ENCODE measurements around the gene DRAXIN. TPM values are rescaled to one million over a fixed set of nuclear protein-coding genes. Genes with fewer than 3 reads are reported as not detected.

DRAXIN gene
- total RNA-seq, 2 donors from 2014 or later = 0.05 to 0.51 TPM

- DNase-seq (ENCODE audit: low spot score) = no peak
- Histone ChIP-seq H3K9me3 (no peaks in the 10 kb centered on the region), H3K27ac (peak overlapping the region in 1 of 2 donors; percentile 92), H3K4me3 (no peak overlapping the region), H3K27me3 (replicated peaks; ENCODE audit: insufficient read depth) (no peaks in the 10 kb centered on the region), H3K4me1 (replicated peaks) (peaks cover 20% of the 10 kb centered on the region), H3K36me3 (no peaks in the 10 kb centered on the region)
- WGBS = 68% methylated on average over 26 of the region's 26 CpGs
- intact Hi-C loops (cut with DNase I) = no loop called here
- no peak for TF ChIP-seq POLR2A (IDR thresholded peaks at IDR 0.05)
- TF ChIP-seq, protein P1, sequence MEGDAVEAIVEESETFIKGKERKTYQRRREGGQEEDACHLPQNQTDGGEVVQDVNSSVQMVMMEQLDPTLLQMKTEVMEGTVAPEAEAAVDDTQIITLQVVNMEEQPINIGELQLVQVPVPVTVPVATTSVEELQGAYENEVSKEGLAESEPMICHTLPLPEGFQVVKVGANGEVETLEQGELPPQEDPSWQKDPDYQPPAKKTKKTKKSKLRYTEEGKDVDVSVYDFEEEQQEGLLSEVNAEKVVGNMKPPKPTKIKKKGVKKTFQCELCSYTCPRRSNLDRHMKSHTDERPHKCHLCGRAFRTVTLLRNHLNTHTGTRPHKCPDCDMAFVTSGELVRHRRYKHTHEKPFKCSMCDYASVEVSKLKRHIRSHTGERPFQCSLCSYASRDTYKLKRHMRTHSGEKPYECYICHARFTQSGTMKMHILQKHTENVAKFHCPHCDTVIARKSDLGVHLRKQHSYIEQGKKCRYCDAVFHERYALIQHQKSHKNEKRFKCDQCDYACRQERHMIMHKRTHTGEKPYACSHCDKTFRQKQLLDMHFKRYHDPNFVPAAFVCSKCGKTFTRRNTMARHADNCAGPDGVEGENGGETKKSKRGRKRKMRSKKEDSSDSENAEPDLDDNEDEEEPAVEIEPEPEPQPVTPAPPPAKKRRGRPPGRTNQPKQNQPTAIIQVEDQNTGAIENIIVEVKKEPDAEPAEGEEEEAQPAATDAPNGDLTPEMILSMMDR (IDR thresholded peaks at IDR 0.05) = no peak
- TF ChIP-seq POLR2AphosphoS5 (IDR thresholded peaks at IDR 0.05) = no peak
Measured at GRCh38 chr1:11729498-11730428, 38.3 kb downstream of the DRAXIN start.

GRCh38 chr1:11730429-11730891, 39.0 kb downstream of the DRAXIN start:
- no peaks in the 10 kb centered on the region for H3K27me3 ChIP-seq (replicated peaks; ENCODE audit: insufficient read depth)
- H3K4me3 ChIP-seq = no peak overlapping the region
- DNase-seq (ENCODE audit: low spot score) = peak; percentile 44
- intact Hi-C loops (cut with DNase I) = no loop called here
- TF ChIP-seq POLR2AphosphoS5 (IDR thresholded peaks at IDR 0.05) (peak; percentile 48), POLR2A (IDR thresholded peaks at IDR 0.05) (no peak)
- H3K4me1 ChIP-seq (replicated peaks) = peaks cover 20% of the 10 kb centered on the region
- H3K36me3 ChIP-seq = no peaks in the 10 kb centered on the region
- no peaks in the 10 kb centered on the region for H3K9me3 ChIP-seq
- WGBS = 20% methylated on average over 5 of the region's 5 CpGs
- H3K27ac ChIP-seq = peak overlapping the region; percentile 90 to 92

- TF ChIP-seq POLR2AphosphoS5 (IDR thresholded peaks at IDR 0.05) (peak; percentile 69), POLR2A (IDR thresholded peaks at IDR 0.05) (no peak)
- TF ChIP-seq, protein P1 (IDR thresholded peaks at IDR 0.05) = no peak
- H3K27me3 ChIP-seq (replicated peaks; ENCODE audit: insufficient read depth) = no peaks in the 10 kb centered on the region
- peaks cover 20% of the 10 kb centered on the region for H3K4me1 ChIP-seq (replicated peaks)
- H3K36me3 ChIP-seq = no peaks in the 10 kb centered on the region
- intact Hi-C loops (cut with DNase I) = no loop called here
- peak overlapping the region; percentile 90 to 92 for H3K27ac ChIP-seq
- no peaks in the 10 kb centered on the region for H3K9me3 ChIP-seq
- H3K4me3 ChIP-seq = peak overlapping the region; percentile 20 to 22
- DNase-seq (ENCODE audit: low spot score) = peak; percentile 77
- 2% methylated on average over 16 of the region's 17 CpGs for WGBS
Measured at GRCh38 chr1:11731691-11732283, 40.3 kb downstream of the DRAXIN start.

GRCh38 chr1:11733306-11733705, 41.8 kb downstream of the DRAXIN start:
- peaks cover 29% of the 10 kb centered on the region for H3K4me1 ChIP-seq (replicated peaks)
- WGBS = 77% methylated on average over 3 of the region's 3 CpGs

DNA sequence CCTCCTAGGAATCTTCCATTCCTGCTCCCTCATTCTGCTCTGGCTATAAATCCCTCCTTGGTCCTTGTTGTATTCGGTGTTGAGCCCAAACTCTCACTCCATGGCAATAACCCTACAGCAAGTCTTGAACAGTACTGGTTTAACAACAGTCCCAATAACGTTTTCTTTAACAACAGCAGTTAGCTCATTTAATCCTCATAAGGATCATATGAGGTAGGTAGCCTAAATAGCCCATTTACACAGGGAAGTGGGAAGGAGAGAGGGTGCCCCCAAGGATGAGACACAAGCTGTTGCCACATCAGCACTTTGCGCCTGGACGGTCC, 44.0 kb downstream of the DRAXIN start:
- TF ChIP-seq POLR2AphosphoS5 (IDR thresholded peaks at IDR 0.05) (no peak), POLR2A (IDR thresholded peaks at IDR 0.05) (no peak)
- TF ChIP-seq, protein P1 (IDR thresholded peaks at IDR 0.05) = no peak
- H3K4me3 ChIP-seq = peak overlapping the region; percentile 68 to 72
- H3K27me3 ChIP-seq (replicated peaks; ENCODE audit: insufficient read depth) = no peaks in the 10 kb centered on the region
- DNase-seq (ENCODE audit: low spot score) = no peak
- H3K9me3 ChIP-seq = no peaks in the 10 kb centered on the region
- peaks cover 33% of the 10 kb centered on the region for H3K4me1 ChIP-seq (replicated peaks)
- peak overlapping the region; percentile 94 to 95 for H3K27ac ChIP-seq
- H3K36me3 ChIP-seq = no peaks in the 10 kb centered on the region
- WGBS = 26% methylated on average over 4 of the region's 4 CpGs
- intact Hi-C loops (cut with DNase I) = loop anchor here (5.0 kb wide), 3 partner anchors 52 to 67 kb away; partner anchors contain the start of gene MAD2L2

More at GRCh38 chr1:11733306-11733705, 41.8 kb downstream of the DRAXIN start:
- no peak overlapping the region for H3K4me3 ChIP-seq
- no peaks in the 10 kb centered on the region for H3K9me3 ChIP-seq
- intact Hi-C loops (cut with DNase I) = no loop called here
- peak overlapping the region in 1 of 2 donors; percentile 92 for H3K27ac ChIP-seq
- no peaks in the 10 kb centered on the region for H3K27me3 ChIP-seq (replicated peaks; ENCODE audit: insufficient read depth)
- TF ChIP-seq, protein P1 (IDR thresholded peaks at IDR 0.05) = no peak
- TF ChIP-seq POLR2A (IDR thresholded peaks at IDR 0.05) (no peak), POLR2AphosphoS5 (IDR thresholded peaks at IDR 0.05) (no peak)
- DNase-seq (ENCODE audit: low spot score) = no peak
- no peaks in the 10 kb centered on the region for H3K36me3 ChIP-seq
